ENCODE data around the gene MRO. TPM values are rescaled to one million over a fixed set of nuclear protein-coding genes. Genes with fewer than 3 reads are reported as not detected.

Gene MRO
- total and polyA plus RNA-seq, 2 of the 4 experiments (the other 2 are of a cell fraction) = not detected

- Histone ChIP-seq H3K9me1 (ENCODE audit: insufficient read depth, low read length) (no peaks in the 10 kb centered on the region), H3K4me2 (ENCODE audit: low read depth, low read length) (no peak overlapping the region), H3K79me1 (ENCODE audit: low read depth in 1 of 2, low read length in 2 of 2) (no peaks in the 10 kb centered on the region), H4K91ac (ENCODE audit: insufficient read depth, low read depth, low read length) (no peak overlapping the region), H3K9ac (ENCODE audit: low read depth, low read length) (no peak overlapping the region), H3K23ac (ENCODE audit: low read depth, low read length) (no peak overlapping the region), H3K4me3 (ENCODE audit: insufficient read depth, low read depth, low read length) (no peak overlapping the region), H4K20me1 (ENCODE audit: insufficient read depth, low read length) (no peaks in the 10 kb centered on the region), H3K56ac (ENCODE audit: extremely low read depth, insufficient read depth, low read length) (no peak overlapping the region), H3K36me3 (ENCODE audit: control insufficient read depth, insufficient read depth, low read length) (no peaks in the 10 kb centered on the region), H3K9me3 (ENCODE audit: control insufficient read depth, insufficient read depth, low read length) (no peaks in the 10 kb centered on the region), H4K8ac (ENCODE audit: low read depth in 2 of 2, low read length in 2 of 2) (no peak overlapping the region), H4K5ac (ENCODE audit: low read depth, low read length) (no peak overlapping the region), H2BK5ac (ENCODE audit: low read depth, low read length, poor library complexity, severe bottlenecking) (no peak overlapping the region), H2AFZ (replicated peaks; ENCODE audit: low read length, poor library complexity) (peak overlapping the region; percentile 21), H2BK20ac (ENCODE audit: low read depth, low read length) (no peak overlapping the region), H3K14ac (replicated peaks; ENCODE audit: low read depth, low read length) (no peak overlapping the region), H2AK5ac (ENCODE audit: low read depth, low read length) (no peak overlapping the region), H2BK15ac (ENCODE audit: low read depth, low read length) (no peak overlapping the region), H3K27ac (ENCODE audit: insufficient read depth, low read length) (no peak overlapping the region), H3K4ac (ENCODE audit: low read depth, low read length) (no peak overlapping the region), H2AK9ac (replicated peaks; ENCODE audit: low read depth, low read length, poor library complexity) (no peak overlapping the region), H3K4me1 (ENCODE audit: control insufficient read depth, insufficient read depth, low read length) (no peaks in the 10 kb centered on the region), H3K27me3 (ENCODE audit: control insufficient read depth, insufficient read depth, low read length) (no peaks in the 10 kb centered on the region), H2BK120ac (ENCODE audit: low read depth, low read length) (no peak overlapping the region), H3K18ac (ENCODE audit: low read depth, low read length) (no peak overlapping the region)
- ChIA-PET CTCF (no interaction called here), POLR2A (ENCODE audit: unreplicated experiment) (no interaction called here)
- 40% methylated on average over 2 of the region's 6 CpGs; no CpG with 5 or more reads in 1 of the 2 experiments for WGBS, 2 experiments (ENCODE audit: extremely low coverage in 2 of 2, insufficient read length in 1 of 2)
- in situ Hi-C loops (cut with MboI; ENCODE audit: low sequenced_read_pairs) = no loop called here
- TF ChIP-seq NFE2L2 (IDR thresholded peaks at IDR 0.05; ENCODE audit: low read depth, low read length) (no peak), CTCF (conservative IDR thresholded peaks at IDR 0.05; ENCODE audit: low read depth, low read length) (no peak), FOS (IDR thresholded peaks at IDR 0.05; ENCODE audit: low read depth, low read length) (no peak), POLR2A (IDR thresholded peaks at IDR 0.05; ENCODE audit: low read depth, low read length) (no peak), RFX5 (IDR thresholded peaks at IDR 0.05; ENCODE audit: low read depth, low read length) (no peak)
- no peak for ATAC-seq (ENCODE audit: low read depth)
- BruUV-seq (replicated peaks) = no TSS peak
- DNase-seq = no peak
- intact Hi-C loops (cut with micrococcal nuclease) = no loop called here
- dilution Hi-C loops (cut with HindIII; ENCODE audit: low sequenced_read_pairs, unreplicated experiment) = no loop called here
These were observed 31.5 kb downstream of the MRO start for GRCh38 chr18:50788284-50788683.
